GDM1 (cell line): ENCODE measurements around the gene PURA.
"Not testable (repeated sequence)": the region's sequence is repeated elsewhere in the genome, so short reads cannot be mapped to it uniquely, and the experiment has no call there.

Experiments
- DNase-seq: peaks from one replicate; lab custom pipeline; 2025; lab: John Stamatoyannopoulos, UW

PURA gene

DNA sequence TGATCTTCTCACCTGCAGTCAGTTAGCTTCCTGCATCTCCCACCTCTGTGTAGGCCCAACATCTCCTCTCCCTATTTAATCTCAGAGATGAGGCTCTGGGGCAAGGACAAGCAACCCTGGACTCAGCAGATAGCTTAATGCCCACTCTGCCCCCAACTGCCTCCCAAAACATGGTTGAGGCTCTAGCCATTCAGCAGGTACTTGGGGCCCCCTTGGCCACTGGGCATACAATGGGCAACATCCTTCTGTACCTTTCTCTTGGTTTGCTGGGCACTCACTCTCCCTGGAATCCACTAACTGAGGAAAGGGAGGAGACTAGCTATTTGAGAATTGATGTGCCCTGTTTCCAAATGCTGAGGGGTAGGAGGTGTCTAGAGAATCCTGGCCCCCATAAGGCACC is 21.2 kb downstream of the PURA start:
- no peak for DNase-seq

DNA sequence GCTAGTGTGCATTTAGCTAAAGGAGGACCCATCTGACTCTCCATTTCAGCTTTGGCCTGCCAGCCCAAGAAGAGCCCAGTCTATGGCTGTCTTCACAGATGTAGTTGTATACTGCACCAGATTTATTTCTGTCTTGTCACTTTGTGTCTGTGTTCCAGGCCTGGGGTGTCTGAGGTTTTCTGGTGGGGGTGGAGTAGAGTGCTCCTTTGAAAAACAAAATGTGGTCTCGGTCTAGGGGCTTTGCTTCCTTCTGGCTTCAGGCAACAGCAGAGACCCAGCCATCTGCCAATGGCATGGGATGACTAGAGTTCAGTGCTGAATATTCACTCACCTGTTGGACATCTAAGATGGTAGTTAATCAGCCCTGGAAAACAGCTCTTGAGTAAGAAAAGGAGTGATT is 22.7 kb downstream of the PURA start:
- no peak for DNase-seq

DNA sequence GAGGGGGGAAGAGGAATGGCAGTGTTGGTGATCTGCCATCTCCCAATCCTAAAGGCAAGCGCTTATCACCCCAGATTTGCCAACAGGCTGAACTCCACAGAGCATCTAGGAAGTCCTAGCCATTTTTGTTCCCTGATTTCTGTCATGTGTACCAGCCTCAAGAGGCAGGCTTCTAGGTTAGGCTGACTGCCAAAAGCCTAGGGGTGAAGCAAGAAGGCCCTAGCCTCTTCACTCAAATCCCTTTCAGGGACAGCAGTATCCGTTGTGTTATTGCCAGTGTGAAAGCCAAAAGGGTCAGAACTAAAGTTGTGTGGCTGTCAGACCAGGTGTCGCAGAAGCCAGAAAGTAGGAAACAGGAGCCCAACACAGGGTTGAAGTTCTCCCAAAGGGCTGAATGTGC is 26.5 kb downstream of the PURA start:
- DNase-seq: no peak

DNA sequence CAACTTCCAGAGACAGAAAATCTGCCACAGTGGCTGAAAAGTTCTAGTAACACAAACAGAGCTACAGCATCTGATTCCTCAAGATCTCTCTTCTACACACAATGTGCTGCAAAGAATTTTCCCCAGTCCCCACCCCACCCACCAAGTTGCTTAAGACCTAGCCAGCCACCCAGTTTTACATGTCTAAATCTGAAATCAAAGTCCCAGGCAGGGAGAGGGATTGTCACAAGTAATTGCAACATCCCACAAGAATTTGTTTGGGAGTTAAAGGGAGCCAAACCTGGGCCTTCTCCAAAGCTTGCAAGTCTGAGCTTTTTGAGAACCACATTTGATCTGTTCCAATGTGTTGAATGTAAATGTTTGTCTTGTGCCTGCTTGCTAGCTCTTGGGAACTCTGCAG is 27.3 kb downstream of the PURA start:
- no peak for DNase-seq

DNA sequence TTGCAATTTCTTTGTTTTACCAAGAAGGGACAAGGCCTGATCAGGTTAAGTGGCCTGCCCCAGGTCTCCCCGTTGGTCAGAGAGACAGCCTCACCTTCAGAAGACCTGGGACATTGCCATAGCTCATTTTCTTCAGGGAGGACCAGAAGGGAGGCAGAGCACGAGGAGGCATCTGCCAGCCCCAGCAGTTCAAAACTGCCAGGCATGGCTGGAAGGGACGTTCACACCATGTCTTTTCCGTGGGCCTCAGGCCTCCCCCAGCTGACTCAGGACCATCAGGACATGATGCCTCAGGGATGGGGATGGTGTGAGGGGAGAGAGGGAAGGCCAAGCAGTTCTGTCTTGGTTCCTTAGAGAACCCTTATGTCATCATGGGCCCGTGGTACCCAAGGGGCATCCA is 28.3 kb downstream of the PURA start:
- no peak for DNase-seq

DNA sequence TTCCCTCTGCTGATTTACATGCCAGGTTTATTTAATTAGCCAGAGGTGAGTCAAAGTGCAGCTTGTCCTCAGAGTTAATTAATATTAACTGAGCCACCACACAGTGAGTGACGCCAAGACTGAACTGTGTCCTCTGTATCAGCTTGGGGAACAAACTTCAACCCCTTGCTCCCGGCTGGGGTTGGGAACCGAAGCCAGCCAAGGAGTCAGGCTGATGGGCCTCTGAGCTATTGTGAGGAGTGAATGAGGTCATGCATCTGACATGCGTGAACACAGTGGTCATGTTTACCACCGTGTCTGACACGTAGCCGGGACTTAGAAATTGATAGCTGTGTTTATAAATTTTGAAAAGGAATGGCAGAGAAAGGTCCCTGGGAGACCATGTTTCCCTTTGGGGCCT is 28.9 kb downstream of the PURA start:
- DNase-seq: no peak

DNA sequence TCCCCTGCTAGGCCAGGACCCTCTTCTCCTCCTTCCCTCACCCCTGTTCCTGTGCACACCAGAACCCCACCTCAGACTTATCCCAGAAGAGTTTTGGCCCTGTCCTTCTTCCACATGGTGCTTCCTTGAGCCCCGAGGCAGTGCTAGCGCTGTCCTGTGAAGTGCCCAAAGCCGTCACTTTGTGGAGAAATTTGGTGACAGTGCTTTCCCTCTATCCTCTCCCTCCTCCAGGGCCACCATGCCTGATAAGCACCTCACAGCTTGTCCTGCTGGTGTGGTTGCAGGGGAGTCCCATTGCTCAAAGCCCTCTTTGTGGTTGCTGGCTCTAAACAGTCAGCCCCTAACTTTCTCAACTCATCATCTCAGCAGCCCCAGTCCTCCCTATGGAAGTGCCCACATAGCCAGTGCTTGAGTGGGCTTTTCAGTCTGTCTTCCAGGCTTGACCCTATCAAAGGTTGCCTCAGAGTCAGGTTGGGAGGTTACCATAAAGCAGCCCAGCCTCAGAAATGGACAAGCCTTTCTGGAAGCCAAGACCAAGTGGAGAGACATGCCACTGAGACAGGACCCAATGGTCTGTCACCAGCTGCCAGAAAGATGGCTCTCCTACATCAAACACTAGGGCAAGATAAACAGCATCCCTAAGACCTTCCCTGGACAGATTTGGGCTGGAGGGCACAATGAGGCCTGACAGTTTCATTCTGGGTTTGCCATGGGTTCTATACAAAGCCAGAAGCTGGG is 29.8 kb downstream of the PURA start:
- DNase-seq: no peak

DNA sequence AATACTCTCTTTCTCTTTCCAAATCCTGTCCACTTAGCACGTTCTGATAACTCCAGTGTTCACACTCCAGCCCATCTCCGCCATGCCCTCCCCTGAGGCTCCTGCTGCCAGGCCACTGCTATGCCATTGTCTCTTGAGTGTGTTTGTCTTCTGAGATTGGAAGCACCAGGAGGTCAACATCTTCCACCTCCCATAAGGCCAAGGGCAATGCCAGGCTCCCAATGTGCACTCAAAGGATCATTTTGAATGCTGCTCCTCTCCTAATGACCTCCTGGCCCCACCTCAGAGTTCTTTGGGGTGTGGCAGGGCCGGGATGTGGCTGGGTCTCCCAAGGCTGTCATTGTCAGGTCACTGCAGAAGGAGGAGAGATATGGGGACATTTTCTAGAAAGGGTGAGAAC is 31.3 kb downstream of the PURA start:
- DNase-seq: no peak

DNA sequence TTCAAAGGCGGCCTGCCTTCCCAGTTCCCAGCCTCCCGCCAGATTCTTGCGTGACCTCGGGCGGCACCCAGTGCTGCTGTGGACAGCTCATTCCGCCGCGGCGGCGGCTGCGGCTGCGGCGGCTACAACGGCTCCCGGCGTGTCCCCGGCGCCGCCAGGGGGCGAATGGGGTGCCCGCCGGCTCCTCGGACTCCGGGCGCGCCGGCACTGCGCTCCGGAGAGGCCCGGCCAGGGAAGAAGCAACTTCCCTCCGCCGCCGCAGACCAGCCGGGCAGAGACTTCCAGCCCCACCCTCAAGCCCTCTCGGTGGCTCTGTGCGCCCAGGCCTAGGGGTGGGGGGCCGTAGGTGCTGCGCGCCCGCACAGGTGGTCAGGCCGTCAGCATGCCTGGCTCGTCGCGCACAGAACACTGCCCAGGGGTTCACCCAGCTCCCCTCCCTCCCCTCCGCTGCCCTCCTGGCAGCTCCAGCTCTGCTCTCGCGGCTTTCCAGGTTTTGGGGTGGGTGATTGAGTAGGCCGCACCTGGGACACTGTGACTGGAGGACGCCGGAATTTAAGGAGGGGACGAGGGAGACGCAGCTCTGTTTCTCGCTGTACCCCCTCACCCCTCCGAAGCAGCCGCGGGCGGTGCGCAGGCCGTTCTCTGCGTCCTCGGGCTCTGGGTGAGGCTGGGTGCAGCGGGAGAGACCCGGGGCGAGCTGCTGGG is 32.1 kb downstream of the PURA start:
- DNase-seq: no peak

DNA sequence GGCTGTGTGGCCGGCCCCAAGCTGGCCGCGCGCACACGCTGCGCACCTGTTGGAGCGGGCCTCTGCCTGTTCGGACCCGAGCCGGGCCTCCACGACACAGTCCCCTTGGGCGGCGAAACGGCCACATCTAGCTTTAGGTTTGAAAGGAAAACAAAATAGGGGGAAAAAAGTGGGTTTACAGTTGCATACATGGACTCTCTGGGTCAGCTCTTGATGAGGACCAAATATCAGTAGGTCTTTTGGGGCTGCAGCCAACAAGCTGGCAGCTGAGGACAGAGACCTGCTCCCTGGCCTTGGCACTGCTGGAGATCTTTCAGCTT is 32.6 kb downstream of the PURA start:
- DNase-seq: no peak

DNA sequence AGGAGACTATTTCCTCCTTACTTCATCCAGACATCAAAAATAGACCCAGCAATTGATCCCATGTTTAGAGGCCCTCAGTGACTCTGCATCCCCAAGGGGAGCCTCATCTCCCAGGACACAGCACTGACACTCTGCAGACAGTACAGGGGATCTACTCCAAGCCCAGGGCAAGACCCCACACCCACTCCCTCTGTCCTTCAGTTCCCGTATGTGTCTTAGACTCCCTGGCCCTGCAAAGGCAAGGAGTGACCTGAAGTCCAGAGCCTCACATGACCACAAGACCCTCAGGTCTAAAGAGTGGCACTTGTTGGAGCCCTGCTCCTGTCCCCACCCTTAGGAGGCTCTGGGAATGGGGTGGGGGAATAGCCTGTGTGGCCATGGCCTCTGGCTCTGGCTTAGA is 33.6 kb downstream of the PURA start:
- no peak for DNase-seq

DNA sequence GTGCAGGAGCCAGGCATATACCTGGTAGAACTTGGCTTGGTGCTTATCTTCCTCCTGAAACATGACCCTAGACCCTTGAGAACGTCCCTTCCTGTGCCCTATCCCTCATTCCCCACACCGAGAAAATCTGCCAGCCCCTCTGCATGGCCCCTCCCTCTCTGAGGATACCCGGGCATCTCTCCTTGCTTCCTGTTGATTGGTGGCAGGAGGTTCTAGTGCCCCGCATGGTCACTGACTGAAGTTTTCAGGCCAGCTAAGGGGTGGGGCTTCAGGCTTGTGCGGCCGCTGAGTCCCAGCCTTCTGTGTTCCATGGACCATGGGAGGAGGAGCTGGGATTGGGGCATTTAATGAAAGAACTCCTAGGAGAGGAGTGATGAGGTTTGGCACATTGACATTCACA is 34.6 kb downstream of the PURA start:
- DNase-seq: no peak

DNA sequence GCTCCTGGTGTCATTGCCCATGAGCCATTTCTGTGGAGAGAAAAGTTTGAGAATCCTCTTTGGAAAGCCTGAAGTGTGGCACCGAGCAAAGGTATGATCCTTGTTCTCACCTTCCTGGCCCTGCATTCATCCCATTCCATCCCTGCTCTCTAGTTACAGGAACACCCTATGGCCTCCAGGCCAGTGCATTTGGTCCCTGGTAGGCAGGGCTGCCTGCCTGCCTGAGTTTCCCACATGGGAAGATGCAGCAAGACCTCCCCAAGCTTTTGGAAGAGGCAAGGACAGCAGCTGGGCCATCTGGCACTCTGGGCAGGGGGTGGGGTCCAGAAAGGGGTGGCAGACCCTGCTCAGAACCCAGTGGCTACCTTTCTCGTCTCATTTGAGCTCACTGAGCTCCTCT is 36.3 kb downstream of the PURA start:
- DNase-seq: no peak

DNA sequence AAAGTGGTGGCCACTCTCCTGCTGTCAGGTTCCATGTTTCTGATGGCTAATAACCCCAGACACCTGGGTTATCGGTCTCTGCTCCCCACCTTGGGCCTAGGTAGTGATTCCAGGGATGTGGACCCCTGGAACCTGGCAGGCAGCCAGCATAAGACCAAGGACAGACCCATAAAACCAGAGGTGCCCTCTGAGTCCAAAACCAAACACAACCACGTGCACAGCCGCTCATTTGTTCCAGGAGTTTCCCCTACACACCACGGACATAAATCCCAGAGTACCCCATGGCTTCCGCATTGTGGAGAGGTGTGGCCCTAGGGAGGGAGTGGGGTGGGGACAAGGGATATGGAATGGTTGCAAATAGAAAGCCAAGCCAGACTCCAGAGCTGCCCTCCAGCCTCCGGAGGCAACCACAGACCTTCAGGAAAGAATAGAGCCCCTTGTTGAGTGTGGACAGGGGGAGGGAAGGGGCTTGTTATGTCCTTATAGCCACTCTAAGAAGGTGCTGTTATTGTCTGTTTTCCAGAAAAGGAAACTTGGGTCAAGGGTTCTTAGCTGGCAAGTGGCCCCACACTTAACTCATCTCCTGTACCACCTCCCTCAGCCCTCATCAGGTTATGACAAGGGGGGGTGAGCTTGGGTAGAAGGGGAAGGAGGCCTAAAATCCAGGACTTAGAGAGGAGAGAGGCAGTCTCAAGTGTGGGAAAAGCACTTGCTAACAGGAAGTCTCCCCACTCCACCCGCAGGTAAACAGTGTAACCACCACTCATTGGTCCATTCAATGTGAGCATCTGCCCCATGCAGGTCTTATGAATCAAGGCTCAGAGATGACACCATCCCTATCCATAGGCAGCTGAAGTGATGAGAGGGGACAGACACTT is 37.5 kb downstream of the PURA start:
- DNase-seq: no peak

DNA sequence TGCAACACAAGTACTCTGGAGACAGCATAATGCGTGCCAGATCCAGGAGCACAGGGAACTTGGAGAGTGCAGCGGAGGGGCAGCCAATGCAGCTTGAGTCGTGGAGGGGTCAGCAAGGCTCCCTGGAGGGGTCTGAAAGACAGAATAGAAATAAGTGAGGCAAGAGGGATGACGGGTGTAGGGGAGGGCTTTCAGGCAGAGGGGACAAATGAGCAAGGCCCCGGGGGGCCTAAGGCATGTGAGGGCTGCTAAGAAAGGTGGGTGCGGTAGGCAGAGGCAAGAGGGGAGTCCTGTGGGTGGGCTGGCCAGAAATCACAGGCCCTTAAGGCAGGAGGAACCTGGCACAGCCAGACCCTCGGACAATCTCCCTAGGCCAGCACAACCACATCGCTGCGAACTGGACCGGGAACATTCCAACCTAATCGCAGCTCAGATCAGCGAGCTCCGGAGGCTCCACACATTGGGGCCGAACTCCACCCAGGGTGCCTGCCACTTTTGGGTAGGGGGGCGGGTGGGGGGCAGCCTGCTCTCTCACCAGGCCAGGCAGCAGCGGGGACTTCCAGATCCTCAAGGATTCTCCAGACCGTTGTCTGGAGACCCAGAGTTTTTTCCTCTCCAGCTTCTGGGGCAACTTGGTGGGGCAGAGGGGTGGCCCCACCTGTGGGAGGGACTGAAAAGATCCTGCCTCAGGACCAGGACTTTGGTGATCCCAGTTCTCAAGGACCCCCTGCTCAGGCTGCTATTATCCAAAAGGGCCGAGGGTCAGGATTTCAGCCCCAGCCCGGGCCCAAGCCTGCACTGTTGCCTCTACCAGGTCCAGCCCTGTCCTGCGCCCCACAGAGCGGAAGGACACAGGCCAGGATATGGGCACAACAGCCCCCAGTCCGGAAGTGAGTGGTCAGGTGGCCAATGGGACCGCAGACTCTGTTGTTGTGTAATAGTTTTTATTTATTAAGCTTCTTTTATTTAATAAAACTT is 38.4 kb downstream of the PURA start:
- DNase-seq: no peak

DNA sequence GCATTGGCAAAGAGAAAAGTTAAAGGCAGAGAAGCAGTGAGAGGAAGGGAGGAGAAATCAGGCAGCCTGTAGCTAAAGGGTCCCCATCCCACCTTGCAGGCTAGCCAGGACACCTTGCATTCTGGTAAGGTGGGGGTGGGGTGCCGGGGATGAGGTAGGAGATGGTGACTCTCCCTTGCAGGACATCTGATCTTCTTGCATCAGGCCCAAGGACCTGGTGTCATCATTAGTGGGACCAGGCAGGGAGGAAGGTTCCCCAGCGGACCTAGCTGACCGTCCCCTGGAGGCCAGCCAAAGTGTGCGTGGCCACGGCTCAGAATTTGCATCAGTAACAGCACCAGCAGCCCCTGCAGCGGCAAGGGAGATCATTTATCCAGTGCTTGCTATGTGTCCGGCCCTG is 39.3 kb downstream of the PURA start:
- no peak for DNase-seq

DNA sequence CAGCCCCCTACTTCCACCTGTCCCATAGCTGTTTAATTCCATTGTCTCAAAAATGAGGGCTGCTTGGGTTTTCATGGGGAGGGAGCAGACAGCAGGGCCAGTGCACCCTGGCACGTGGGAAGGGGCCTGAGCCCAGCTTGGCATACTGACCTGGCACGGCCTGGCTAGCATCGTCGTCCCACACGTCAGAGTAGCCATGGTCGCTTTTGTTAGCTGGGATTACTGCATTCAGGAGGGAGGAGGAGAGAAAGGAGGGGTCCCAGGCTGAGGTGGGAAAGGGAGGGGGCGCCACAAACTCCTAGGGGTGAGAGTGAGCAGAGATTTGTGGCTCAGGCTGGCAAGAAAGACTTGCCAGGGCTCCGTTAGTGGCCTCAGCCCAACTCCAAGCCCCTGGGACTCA is 40.0 kb downstream of the PURA start:
- DNase-seq: no peak

DNA sequence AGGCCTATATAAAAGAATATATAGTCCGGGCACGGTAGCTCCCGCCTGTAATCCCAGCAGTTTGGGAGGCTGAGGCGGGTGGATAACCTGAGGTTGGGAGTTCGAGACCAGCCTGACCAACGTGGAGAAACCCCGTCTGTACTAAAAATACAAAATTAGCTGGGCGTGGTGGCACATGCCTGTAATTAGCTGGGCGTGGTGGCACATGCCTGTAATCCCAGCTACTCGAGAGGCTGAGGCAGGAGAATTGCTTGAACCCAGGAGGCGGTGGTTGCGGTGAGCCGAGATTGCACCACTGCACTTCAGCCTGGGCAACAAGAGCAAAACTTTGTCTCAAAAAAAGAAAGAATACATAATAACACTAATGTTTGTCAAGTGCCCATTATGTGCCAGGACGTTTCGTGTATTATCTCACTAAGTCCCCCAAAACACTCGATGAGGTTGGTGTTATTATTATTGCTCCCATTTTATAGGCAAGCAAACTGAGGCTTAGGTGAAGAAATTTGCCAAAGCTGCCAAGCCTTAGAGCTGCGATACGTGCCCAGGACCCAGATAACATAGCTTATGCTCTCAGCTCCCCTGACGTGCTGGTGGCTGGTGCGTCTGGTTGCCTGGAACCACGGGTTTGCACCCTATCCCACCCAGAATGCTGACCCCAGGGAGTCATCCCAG is 40.9 kb downstream of the PURA start:
- DNase-seq: not testable (repeated sequence)

DNA sequence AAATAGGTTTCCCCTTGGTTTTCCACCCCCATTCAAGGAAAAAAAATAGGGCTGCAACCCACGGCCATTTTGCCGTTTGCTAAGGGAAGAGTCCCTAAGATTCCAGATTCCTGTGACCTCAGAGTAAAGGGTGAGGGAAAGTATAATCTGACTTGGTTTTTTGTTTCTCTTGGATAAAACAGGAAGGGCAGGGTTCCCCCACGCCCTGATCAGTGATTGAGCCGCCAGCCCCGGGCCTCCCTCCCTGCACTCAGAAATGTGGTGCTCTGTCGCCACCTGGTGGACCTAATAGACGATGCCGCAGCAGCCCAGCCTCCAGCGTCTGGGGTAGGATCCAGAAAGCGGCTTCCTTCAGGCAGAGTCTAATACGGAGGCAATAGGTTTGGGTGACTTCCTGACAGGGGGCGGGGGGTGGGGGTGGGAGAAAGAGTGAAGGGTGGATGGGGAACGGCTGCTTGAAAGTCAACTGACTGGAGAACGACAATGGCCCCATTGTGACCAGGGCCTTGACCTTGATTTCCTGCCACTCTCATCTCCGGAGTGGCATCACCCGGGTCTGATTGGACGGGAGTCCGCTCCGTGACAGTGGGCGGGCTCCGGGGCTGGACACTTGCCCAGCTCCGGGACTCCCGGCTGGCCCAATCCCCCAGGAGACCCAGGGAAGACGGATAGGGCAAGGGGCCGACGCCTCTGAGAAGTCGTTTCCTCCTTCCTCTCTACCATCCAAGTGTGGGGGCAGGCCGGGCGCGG is 43.3 kb downstream of the PURA start:
- DNase-seq: peak; percentile 35
